CD14-positive monocyte (primary cell): ENCODE measurements around the gene B4GALT2. TPM values are rescaled to one million over a fixed set of nuclear protein-coding genes. Genes with fewer than 3 reads are reported as not detected.

Experiments
- DNase-seq, 3 donors: peaks; one replicate each; pipeline ENCODE4 v3.0.0-alpha.2; 2011 to 2022
- H2AFZ ChIP-seq: 2 replicates; pipeline ENCODE4 v1.6.0; 2012; ENCODE audit warnings: mild to moderate bottlenecking, low read depth, low read length, inconsistent platforms; ENCODE audit not compliant: insufficient read depth, poor library complexity, severe bottlenecking
- H3K27ac ChIP-seq, 2 donors: 1 replicate in 1 of 2; 2 replicates in 1 of 2; pipeline ENCODE4 v1.5.1; 2012 to 2013; ENCODE audit warnings: low read length in 2 of 2, control low read depth in 1 of 2, inconsistent platforms in 1 of 2, low read depth in 1 of 2, mild to moderate bottlenecking in 1 of 2
- H3K27me3 ChIP-seq, 2 donors: one replicate each; pipeline versions ENCODE4 v1.6.0 to v1.6.1; 2011 to 2013; ENCODE audit warnings: low read length in 2 of 2; ENCODE audit not compliant: control insufficient read depth in 2 of 2, insufficient read depth in 2 of 2
- H3K36me3 ChIP-seq, 2 donors: replicated peaks in 1 of 2; 1 replicate in 1 of 2; 2 replicates in 1 of 2; pipeline versions ENCODE4 v1.5.1 to v1.6.1; 2012 to 2013; ENCODE audit warnings: low read length in 2 of 2, control low read depth in 1 of 2, inconsistent platforms in 1 of 2, mild to moderate bottlenecking in 1 of 2; ENCODE audit not compliant: insufficient read depth in 2 of 2, control insufficient read depth in 1 of 2
- H3K4me1 ChIP-seq, 2 donors: 1 replicate in 1 of 2; 2 replicates in 1 of 2; pipeline versions ENCODE4 v1.5.1 to v1.6.1; 2012 to 2013; ENCODE audit warnings: low read length in 2 of 2, control low read depth in 1 of 2, inconsistent platforms in 1 of 2, mild to moderate bottlenecking in 1 of 2, moderate library complexity in 1 of 2; ENCODE audit not compliant: insufficient read depth in 2 of 2, control insufficient read depth in 1 of 2
- H3K4me2 ChIP-seq: replicated peaks from 2 replicates; pipeline ENCODE3; 2012; ENCODE audit warnings: low read length, moderate library complexity, mild to moderate bottlenecking; ENCODE audit not compliant: poor library complexity, severe bottlenecking; ENCODE audit errors: extremely low read depth
- H3K4me3 ChIP-seq, 3 experiments: fragments of 200-600 bp in 1 of 3; sonication (generic) in 1 of 3; replicated peaks in 1 of 3; 1 replicate in 2 of 3; 2 replicates in 1 of 3; pipeline ENCODE4 v1.5.1; 2011 to 2013; ENCODE audit warnings: low read length in 3 of 3, mild to moderate bottlenecking in 3 of 3, control low read depth in 2 of 3, low read depth in 2 of 3, inconsistent platforms in 1 of 3, moderate library complexity in 1 of 3
- H3K79me2 ChIP-seq: 2 replicates; pipeline ENCODE4 v1.6.0; 2012; ENCODE audit warnings: mild to moderate bottlenecking, control low read depth, inconsistent platforms, low read length, moderate library complexity; ENCODE audit not compliant: insufficient read depth
- H3K9ac ChIP-seq: 2 replicates; pipeline ENCODE4 v1.6.0; 2017; ENCODE audit warnings: low read length, mild to moderate bottlenecking; ENCODE audit not compliant: insufficient read depth, poor library complexity, severe bottlenecking
- H3K9me3 ChIP-seq, 2 donors: replicated peaks in 1 of 2; 1 replicate in 1 of 2; 2 replicates in 1 of 2; pipeline versions ENCODE4 v1.5.1 to v1.6.1; 2012 to 2013; ENCODE audit warnings: low read length in 2 of 2, control low read depth in 1 of 2; ENCODE audit not compliant: control insufficient read depth in 1 of 2, insufficient read depth in 1 of 2
- H4K20me1 ChIP-seq: 2 replicates; pipeline ENCODE4 v1.6.0; 2012; ENCODE audit warnings: mild to moderate bottlenecking, low read length, control low read depth, moderate library complexity; ENCODE audit not compliant: insufficient read depth
- H3K27ac Mint-ChIP-seq, 7 donors: one replicate each; pipeline ENCODE4 v1.8.0; 2020; ENCODE audit warnings: mild to moderate bottlenecking in 7 of 7, mixed read lengths in 7 of 7, moderate library complexity in 6 of 7, inconsistent platforms in 2 of 7
- H3K27me3 Mint-ChIP-seq, 3 donors: one replicate each; pipeline ENCODE4 v1.8.0; 2021 to 2022; ENCODE audit warnings: low read depth in 3 of 3, mild to moderate bottlenecking in 3 of 3, mixed read lengths in 3 of 3, moderate library complexity in 3 of 3, inconsistent platforms in 1 of 3
- H3K36me3 Mint-ChIP-seq, 2 donors: one replicate each; pipeline ENCODE4 v1.8.0; 2020; ENCODE audit warnings: mixed read lengths in 2 of 2, inconsistent platforms in 1 of 2, mild to moderate bottlenecking in 1 of 2
- H3K4me1 Mint-ChIP-seq: one replicate; pipeline ENCODE4 v1.8.0; 2020; ENCODE audit warnings: mild to moderate bottlenecking, mixed read lengths
- H3K4me3 Mint-ChIP-seq, 2 donors: one replicate each; pipeline ENCODE4 v1.8.0; 2020; ENCODE audit warnings: mild to moderate bottlenecking in 2 of 2, mixed read lengths in 2 of 2, moderate library complexity in 1 of 2
- H3K9me3 Mint-ChIP-seq, 7 donors: one replicate each; pipeline ENCODE4 v1.8.0; 2020 to 2022; ENCODE audit warnings: mixed read lengths in 7 of 7, mild to moderate bottlenecking in 6 of 7, moderate library complexity in 6 of 7, inconsistent platforms in 2 of 7
- CTCF ChIP-seq: fragments of 200-600 bp; IDR thresholded peaks from one replicate; pipeline ENCODE4 v1.8.0; 2022; ENCODE audit warnings: antibody characterized with exemption, mild to moderate bottlenecking
- WGBS: methylation state at CpG from one replicate; pipeline ENCODE4 v1.1.5; 2013; ENCODE audit warnings: missing lambda C conversion rate; ENCODE audit not compliant: insufficient coverage; 5-methylcytosine and 5-hydroxymethylcytosine counted together
- intact Hi-C, 2 donors: fragments of 100-400 bp; cut with micrococcal nuclease; formaldehyde crosslinking; loops; one replicate each; pipeline versions ENCODE4 v1.15.0 to v1.15.1; 2023
- polyA plus RNA-seq, 3 donors: library from polyadenylated mRNA; depleted of rRNA in 1 of 3; unstranded in 2 of 3; stranded (reverse) in 1 of 3; fragments of 300-500 nt in 2 of 3; fragments of >200 nt in 1 of 3; fragmentation: Illumina TruSeq in 2 of 3; gene quantifications; 1 replicate in 2 of 3; 2 replicates in 1 of 3; pipeline ENCODE4 v1.2.3, GENCODE V29; 2012 to 2021

Gene B4GALT2
- polyA plus RNA-seq, 3 donors, result 0.30 to 0.35 TPM; not detected in 1

GRCh38 chr1:44036409-44037139 lies 57.6 kb downstream of the B4GALT2 start:
- Mint-ChIP-seq H3K4me3 (no peak overlapping the region), H3K9me3 (peaks cover 0 to 1% (median 0%) of the 10 kb centered on the region in 7 donors), H3K4me1 (peaks cover 7% of the 10 kb centered on the region), H3K27me3 (peaks cover 14 to 19% (median 18%) of the 10 kb centered on the region in 3 donors), H3K27ac (no peak overlapping the region), H3K36me3 (no peaks in the 10 kb centered on the region)
- DNase-seq, result peak; percentile 42 to 54 (median 51)
- H2AFZ ChIP-seq, result no peak overlapping the region
- intact Hi-C loops, result loop anchor here in 1 of 2 donors (2.0 to 10.0 kb wide), 2 partner anchors 32 to 272 kb away; no protein-coding TSS in a partner anchor
- no peak overlapping the region for H3K4me3 ChIP-seq
- H3K36me3 ChIP-seq, result no peaks in the 10 kb centered on the region
- H3K9me3 ChIP-seq, result no peaks in the 10 kb centered on the region
- 0% methylated on average over 2 of the region's 6 CpGs for WGBS
- H3K79me2 ChIP-seq, result no peaks in the 10 kb centered on the region
- H3K4me1 ChIP-seq, result no peaks in the 10 kb centered on the region
- peak; percentile 75 for TF ChIP-seq CTCF
- no peak overlapping the region for H3K9ac ChIP-seq
- H3K4me2 ChIP-seq, result no peak overlapping the region
- H4K20me1 ChIP-seq, result no peaks in the 10 kb centered on the region
- H3K27me3 ChIP-seq, result peaks cover under 1 to 14% of the 10 kb centered on the region in 2 donors
- H3K27ac ChIP-seq, result no peak overlapping the region

- H3K27me3 ChIP-seq, result peaks cover 0 to 8% of the 10 kb centered on the region in 2 donors
- H3K9ac ChIP-seq, result no peak overlapping the region
- Mint-ChIP-seq H3K36me3 (no peaks in the 10 kb centered on the region), H3K9me3 (no peaks in the 10 kb centered on the region), H3K4me1 (peaks cover 7% of the 10 kb centered on the region), H3K27ac (no peak overlapping the region), H3K4me3 (no peak overlapping the region), H3K27me3 (peaks cover 8 to 13% (median 12%) of the 10 kb centered on the region in 3 donors)
- no peak overlapping the region for H2AFZ ChIP-seq
- no peaks in the 10 kb centered on the region for H3K36me3 ChIP-seq
- H3K4me1 ChIP-seq, result no peaks in the 10 kb centered on the region
- no peak for DNase-seq
- no peak overlapping the region for H3K4me3 ChIP-seq
- intact Hi-C loops, result loop anchor here in 1 of 2 donors (2.0 to 10.0 kb wide), 2 partner anchors 32 to 272 kb away; no protein-coding TSS in a partner anchor
- no peak overlapping the region for H3K4me2 ChIP-seq
- H3K9me3 ChIP-seq, result no peaks in the 10 kb centered on the region
- no peaks in the 10 kb centered on the region for H4K20me1 ChIP-seq
- no CpG with 5 or more reads among the region's 5 CpGs for WGBS
- H3K79me2 ChIP-seq, result no peaks in the 10 kb centered on the region
- no peak overlapping the region for H3K27ac ChIP-seq
- TF ChIP-seq CTCF, result no peak
These were observed 58.1 kb downstream of the B4GALT2 start for GRCh38 chr1:44037154-44037553.
